ENCODE measurements around the gene SNAPC5.

- no peak for TF ChIP-seq EZH2phosphoT487 (conservative IDR thresholded peaks at IDR 0.05; ENCODE audit: low read length)
- TF ChIP-seq, protein P1, sequence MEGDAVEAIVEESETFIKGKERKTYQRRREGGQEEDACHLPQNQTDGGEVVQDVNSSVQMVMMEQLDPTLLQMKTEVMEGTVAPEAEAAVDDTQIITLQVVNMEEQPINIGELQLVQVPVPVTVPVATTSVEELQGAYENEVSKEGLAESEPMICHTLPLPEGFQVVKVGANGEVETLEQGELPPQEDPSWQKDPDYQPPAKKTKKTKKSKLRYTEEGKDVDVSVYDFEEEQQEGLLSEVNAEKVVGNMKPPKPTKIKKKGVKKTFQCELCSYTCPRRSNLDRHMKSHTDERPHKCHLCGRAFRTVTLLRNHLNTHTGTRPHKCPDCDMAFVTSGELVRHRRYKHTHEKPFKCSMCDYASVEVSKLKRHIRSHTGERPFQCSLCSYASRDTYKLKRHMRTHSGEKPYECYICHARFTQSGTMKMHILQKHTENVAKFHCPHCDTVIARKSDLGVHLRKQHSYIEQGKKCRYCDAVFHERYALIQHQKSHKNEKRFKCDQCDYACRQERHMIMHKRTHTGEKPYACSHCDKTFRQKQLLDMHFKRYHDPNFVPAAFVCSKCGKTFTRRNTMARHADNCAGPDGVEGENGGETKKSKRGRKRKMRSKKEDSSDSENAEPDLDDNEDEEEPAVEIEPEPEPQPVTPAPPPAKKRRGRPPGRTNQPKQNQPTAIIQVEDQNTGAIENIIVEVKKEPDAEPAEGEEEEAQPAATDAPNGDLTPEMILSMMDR (IDR thresholded peaks at IDR 0.05; ENCODE audit: insufficient read depth, low read length, poor library complexity, severe bottlenecking): no peak
Observed at GRCh38 chr15:66503780-66504562, 6.4 kb upstream of the SNAPC5 start.

Data from SU-DHL-6 (cell line).